GM08714 (cell line): ENCODE results near the gene TET2.
"Not testable (repeated sequence)": the region's sequence is repeated elsewhere in the genome, so short reads cannot be mapped to it uniquely, and the experiment has no call there.

ENCODE experiments used
- H3K4me3 ChIP-seq: fragments of 200-500 bp; sonication (Bioruptor generic); 2 replicates; pipeline ENCODE4 v1.5.1; 2014; ENCODE audit warnings: mild to moderate bottlenecking, low read length, inconsistent platforms
- ZNF274 ChIP-seq: IDR thresholded peaks from 2 replicates; pipeline ENCODE4 v1.6.1; 2012; ENCODE audit warnings: mild to moderate bottlenecking, low read depth, low read length

The TET2 gene

DNA sequence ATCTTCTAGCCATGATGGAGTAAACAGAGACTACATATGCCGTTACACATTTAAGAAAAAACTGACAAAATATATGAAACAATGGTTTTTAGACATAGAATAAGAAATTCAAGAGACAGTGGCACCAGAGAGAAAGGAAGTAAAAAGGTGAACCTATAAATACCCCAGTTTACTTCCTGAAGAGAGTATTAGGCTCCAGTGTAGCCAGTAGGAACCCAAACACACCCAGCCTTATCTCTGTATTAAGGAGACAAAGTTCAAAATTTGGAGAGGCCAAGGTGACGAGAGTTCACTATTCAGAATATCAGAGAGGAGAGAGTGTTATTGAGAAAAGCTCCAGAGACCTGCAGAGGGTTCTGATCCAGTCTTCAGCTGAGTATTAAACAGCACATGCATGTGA is 119.0 kb downstream of the TET2 start:
- no peak for TF ChIP-seq ZNF274
- no peak overlapping the region for H3K4me3 ChIP-seq

DNA sequence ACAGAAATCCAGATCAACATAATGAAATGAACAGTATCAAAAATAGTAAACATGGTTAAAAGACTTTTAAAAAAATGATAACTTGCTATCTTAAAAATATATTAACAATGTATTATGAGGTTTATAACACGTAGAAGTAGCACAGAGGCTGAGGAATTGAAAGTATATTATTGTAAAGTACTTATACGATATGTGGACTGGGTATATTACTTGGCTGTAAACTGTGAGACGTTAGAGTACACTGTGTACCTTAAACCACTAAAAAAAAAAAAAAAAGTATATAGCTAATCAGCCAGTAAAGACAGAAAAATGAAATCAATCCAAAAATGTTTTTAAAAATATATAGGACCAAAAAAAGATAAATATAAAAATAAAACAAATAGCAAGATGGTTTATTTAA is 120.6 kb downstream of the TET2 start:
- no peak overlapping the region for H3K4me3 ChIP-seq
- TF ChIP-seq ZNF274 = no peak

DNA sequence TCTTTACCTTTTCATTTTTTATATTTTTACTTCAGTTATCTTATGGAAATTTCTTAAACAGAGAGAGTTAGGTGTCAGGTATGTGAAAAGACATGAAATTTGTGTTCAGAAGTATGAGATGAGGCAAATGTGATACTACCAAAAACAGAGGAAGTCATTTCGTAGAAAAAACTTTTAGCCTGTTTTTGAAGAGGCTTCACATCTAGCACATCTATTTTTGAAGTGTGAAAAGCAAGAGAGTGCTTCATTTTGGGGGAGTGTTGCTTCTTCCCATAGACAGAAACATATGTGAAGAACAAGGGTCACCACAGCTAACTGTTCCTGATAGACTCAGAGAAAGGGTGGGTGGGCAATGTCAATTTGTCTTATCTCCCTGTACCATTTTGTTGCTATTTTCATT is 125.3 kb downstream of the TET2 start:
- TF ChIP-seq ZNF274 = no peak
- no peak overlapping the region for H3K4me3 ChIP-seq

DNA sequence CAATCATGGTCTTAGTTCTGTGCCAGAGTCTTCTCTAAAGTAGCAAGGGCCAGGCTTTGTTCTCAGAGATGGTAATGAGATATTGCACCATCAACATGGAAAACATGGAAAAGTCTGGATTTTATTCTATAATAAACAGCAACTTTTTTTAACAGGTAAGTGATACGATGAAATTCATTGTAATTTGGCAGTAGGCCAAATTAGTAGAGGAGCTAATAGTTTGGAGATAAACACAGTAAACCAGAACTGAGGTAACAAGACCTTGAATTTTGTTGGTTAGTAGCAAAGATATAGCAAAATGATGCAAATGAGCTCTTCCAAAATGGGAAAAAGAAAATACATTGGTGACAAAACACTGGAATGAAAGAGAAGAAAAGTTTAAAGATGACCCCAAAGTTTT is 126.6 kb downstream of the TET2 start:
- no peak for TF ChIP-seq ZNF274
- no peak overlapping the region for H3K4me3 ChIP-seq

- H3K4me3 ChIP-seq = no peak overlapping the region
- TF ChIP-seq ZNF274 = no peak
Observed at GRCh38 chr4:105274090-105274489, 127.4 kb downstream of the TET2 start.

- H3K4me3 ChIP-seq = no peak overlapping the region
- TF ChIP-seq ZNF274 = no peak
Observed at GRCh38 chr4:105274504-105274903, 127.8 kb downstream of the TET2 start.

- TF ChIP-seq ZNF274 = no peak
Observed at GRCh38 chr4:105276361-105277104, 129.9 kb downstream of the TET2 start.

GRCh38 chr4:105277702-105278101 is 131.0 kb downstream of the TET2 start:
- TF ChIP-seq ZNF274 = no peak
- H3K4me3 ChIP-seq = no peak overlapping the region

More at GRCh38 chr4:105276361-105277104, 129.9 kb downstream of the TET2 start:
- H3K4me3 ChIP-seq = no peak overlapping the region

DNA sequence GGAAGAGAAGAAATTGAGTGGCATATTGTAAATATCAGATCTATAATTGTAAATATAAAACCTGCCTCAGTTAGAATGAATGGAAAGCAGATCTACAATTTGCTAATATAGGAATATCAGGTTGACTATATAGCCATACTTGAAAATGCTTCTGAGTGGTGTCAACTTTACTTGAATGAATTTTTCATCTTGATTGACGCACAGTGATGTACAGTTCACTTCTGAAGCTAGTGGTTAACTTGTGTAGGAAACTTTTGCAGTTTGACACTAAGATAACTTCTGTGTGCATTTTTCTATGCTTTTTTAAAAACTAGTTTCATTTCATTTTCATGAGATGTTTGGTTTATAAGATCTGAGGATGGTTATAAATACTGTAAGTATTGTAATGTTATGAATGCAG is 132.6 kb downstream of the TET2 start:
- TF ChIP-seq ZNF274 = no peak
- H3K4me3 ChIP-seq = no peak overlapping the region

- H3K4me3 ChIP-seq = no peak overlapping the region
- no peak for TF ChIP-seq ZNF274
Observed at GRCh38 chr4:105280338-105281123, 133.9 kb downstream of the TET2 start.

DNA sequence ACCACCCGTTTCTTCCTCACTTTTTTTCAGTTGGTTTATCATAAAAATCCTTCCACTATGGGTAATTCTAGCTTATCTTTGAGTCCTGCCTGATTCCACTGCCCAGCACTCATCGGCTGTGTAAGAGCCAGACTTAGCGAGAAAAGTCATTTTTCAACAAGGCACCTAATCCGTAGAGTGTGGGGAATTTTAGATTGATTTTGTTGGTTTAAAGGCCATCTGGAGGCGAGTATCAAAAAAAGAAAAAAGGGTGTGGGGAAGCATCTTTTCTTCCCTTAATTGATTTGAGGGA is 134.4 kb downstream of the TET2 start:
- TF ChIP-seq ZNF274 = no peak
- no peak overlapping the region for H3K4me3 ChIP-seq

GRCh38 chr4:105282489-105282888 is 135.8 kb downstream of the TET2 start:
- H3K4me3 ChIP-seq = no peak overlapping the region
- no peak for TF ChIP-seq ZNF274

- H3K4me3 ChIP-seq = no peak overlapping the region
- TF ChIP-seq ZNF274 = no peak
Observed at GRCh38 chr4:105283501-105283900, 136.8 kb downstream of the TET2 start.

DNA sequence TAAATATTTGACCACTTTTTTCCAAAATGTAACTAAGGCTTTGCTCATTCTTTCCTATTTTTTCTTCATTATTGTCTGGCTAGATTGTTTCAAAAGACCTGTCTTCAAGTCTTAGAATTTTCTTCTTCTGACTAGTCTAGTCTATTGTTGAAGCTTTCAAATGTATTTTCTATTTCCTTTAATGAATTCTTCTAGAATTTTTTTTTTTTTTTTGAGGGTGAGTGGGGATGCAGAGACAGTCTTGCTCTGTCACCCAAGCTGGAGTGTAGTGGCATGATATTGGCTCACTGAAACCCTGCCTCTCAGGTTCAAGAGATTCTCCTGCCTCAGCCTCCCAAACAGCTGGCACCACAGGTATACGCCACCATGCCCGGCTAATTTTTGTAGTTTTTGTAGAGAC is 141.4 kb downstream of the TET2 start:
- no peak overlapping the region for H3K4me3 ChIP-seq
- TF ChIP-seq ZNF274 = no peak

DNA sequence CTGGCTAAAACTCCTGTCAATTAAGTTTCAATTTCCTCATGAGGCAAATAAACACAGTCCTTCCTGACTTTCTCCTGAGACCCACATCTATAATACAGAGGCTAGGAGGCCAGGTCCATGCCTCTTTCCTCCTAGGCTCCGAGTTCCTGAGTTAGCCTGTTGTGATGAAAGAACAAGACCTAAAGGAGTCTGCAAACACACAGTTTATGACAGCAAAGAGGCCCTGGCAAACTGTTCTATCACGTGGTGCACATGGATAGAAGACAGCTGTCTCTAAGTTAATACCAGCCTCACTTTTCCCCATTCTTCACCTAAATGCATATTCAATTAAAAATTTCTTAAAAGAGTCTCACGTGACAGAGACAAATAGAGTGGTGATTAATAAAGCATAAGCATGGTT is 145.2 kb downstream of the TET2 start:
- no peak for TF ChIP-seq ZNF274

DNA sequence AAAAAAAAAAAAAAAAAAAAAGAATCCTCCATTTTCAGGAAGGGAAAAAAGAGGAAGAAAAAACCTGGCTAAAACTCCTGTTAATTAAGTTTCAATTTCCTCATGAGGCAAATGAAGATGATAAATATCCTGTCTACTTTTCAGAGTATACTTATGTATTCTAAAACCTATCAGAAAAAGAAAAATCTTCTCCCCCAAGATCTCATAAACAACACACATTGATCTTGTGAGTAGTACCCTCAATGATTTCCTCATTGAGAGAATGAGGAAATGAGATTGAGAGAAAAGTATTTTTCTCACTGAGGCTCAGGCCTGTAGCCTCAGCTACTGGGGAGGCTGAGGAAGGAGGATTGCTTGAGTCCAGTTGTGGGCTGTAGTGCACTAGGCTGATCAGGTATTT is 146.7 kb downstream of the TET2 start:
- no peak for TF ChIP-seq ZNF274
- no peak overlapping the region for H3K4me3 ChIP-seq

More for the DNA sequence above, 145.2 kb downstream of the TET2 start:
- H3K4me3 ChIP-seq = no peak overlapping the region

- no peak overlapping the region for H3K4me3 ChIP-seq
- TF ChIP-seq ZNF274 = no peak
Observed at GRCh38 chr4:105296672-105297071, 150.0 kb downstream of the TET2 start.

- H3K4me3 ChIP-seq = not testable (repeated sequence)
Observed at GRCh38 chr4:105299027-105299426, 152.4 kb downstream of the TET2 start.
